ENCODE results near the gene SNRNP40.
"Not testable (repeated sequence)": the region's sequence is repeated elsewhere in the genome, so short reads cannot be mapped to it uniquely, and the experiment has no call there.

The SNRNP40 gene

DNA sequence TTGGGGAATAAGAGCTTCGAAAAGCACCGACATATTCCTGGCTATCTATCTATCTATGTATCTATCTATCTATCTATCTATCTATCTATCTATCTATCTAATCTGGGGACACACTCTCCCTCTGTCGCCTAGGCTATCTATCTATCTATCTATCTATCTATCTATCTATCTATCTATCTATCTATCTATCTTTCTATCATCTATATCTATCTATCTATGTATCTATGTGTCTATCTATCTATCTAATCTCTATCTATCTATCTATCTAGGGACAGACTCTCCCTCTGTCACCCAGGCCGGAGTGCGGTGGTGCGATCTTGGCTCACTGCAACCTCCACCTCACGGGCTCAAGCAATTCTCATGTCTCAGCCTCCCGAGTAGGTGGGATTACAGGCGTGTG, 14.2 kb downstream of the SNRNP40 start:
- DNase-seq (ENCODE audit: low spot score) = not testable (repeated sequence)

DNA sequence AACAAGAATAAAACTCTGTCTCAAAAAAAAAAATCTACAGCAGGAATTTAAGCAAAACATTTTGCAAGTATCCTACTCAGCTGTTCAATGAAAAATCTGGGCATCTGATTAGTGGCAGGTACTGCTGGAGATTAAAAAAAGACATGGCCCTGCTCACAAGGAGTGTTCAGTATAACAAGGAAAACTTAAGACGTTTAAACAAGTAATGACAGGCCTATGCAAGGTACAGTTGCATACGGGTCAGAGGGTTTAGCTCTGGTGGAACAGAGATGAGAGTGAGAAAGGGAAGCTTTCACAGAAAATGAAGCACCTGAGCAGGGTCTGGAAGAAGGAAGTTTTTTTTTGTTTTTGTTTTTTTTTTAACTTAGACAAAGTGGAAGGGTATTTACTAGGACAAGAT, 23.0 kb downstream of the SNRNP40 start:
- no peak for DNase-seq (ENCODE audit: low spot score)

DNA sequence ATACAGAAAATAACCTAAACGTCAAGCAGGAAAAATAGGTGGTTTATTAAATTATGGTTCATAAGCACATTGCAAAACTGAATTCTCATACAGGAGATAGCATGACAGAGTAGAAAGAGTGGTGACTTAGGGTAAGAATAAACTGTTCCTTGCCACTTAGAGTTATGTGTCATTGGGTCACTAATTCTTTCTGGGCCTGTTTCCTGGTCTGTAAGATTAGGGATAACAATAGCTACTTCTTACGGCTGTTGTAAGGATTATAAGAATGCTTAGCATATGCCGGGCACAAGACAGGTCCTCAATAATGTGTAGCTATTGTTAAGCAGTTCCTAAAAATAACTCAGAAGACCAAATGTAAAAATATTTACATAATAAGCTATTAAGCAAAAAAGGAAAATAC, 24.2 kb downstream of the SNRNP40 start:
- DNase-seq (ENCODE audit: low spot score) = no peak

DNA sequence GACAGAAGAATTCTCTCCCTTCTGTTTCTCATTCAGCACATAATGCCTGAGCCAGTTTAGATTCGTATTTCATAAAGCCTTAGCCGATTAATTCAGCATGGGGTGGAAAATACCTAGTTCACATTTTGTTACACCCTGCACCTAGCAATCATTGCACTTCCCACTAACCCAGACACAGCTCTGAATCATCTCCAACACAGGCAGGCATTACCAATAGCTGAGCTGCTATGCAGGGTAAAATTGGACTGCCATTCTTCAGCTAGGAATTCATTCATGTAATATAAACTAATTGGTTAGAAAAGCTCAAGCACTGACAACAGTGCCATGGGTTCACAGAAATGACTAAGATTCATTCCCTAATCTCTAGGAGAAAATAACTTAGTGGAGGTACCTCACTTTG, 30.0 kb downstream of the SNRNP40 start:
- DNase-seq (ENCODE audit: low spot score) = no peak

DNA sequence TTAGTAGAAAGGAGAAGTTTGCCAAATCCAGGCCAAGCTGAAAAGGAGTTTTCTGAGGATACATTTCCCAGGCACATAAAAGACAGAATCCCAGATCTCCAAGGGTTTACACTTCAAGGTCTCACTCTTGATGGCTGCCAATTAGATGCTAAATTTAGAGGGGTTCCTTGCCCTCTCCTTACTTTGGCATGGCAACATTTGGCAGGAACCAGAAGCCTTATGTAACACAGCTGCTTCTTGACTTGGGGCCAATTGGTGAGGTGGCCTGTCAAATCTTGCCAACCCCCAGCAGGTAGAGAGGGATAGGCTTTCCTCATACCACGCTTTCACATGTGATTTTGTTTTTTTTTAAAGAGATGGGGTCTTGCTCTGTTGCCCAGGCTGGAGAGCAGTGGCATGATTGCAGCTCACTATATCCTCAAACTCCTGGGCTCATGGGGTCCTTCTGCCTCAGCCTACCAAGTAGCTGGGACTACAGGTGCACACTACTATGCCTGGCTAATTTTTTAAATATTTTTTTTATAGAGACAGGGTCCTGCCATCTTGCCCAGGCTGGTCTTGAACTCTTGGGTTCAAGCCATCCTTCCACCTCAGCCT, 31.7 kb downstream of the SNRNP40 start:
- no peak for DNase-seq (ENCODE audit: low spot score)

DNA sequence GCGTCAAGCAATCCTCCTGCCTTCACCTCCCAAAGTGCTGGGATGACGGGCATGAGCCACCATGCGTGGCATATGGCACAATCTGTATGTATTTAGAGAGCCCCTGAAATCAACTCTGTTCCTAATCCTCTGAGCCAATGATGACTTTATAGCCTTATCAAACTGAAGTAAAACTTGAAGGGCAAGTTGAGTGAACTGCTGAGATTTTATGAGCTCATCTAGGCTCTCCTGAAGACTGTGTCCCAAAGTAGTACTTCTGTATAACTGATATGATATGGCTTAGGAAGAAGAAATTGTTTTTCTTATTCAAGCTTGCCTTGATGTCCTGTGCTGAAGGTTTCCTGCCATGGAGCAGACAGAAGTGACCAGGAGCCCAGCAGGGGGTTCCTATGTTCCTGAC, 33.2 kb downstream of the SNRNP40 start:
- no peak for DNase-seq (ENCODE audit: low spot score)

DNA sequence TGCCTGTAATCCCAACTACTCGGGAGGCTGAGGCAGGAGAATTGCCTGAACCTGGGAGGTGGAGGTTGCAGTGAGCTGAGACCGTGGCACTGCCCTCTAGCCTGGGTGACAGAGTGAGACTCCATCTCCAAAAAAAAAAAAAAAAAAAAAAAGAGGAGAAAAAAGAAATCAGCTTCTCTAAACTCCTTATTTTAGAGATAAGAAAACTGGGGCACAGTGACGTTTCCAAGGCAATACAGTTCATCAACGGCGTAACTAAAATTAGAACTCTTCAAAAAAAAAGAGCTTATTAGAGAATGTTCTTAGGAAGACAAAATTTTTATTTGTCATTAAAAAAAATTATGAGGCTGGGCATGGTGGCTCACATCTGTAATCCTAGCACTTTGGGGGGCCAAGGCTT, 34.2 kb downstream of the SNRNP40 start:
- not testable (repeated sequence) for DNase-seq (ENCODE audit: low spot score)

DNA sequence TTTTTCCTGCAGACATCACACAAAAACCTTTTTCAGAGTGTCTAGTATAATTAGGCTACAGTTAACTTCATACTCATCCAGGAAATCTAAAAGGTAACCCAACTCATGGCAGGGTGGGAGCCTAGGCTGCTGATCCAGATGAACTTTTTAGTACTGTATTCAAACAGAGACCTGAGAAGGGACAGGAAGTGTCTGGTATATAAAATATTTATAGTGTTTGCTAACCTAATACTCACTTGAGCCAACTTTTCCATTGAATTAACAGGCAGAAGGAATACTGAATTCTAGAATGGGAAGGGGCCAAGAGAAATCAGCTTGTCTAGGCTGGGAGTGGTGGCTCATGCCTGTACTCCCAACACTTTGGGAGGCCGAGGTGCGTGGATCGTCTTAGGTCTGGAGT, 34.7 kb downstream of the SNRNP40 start:
- DNase-seq (ENCODE audit: low spot score) = no peak

DNA sequence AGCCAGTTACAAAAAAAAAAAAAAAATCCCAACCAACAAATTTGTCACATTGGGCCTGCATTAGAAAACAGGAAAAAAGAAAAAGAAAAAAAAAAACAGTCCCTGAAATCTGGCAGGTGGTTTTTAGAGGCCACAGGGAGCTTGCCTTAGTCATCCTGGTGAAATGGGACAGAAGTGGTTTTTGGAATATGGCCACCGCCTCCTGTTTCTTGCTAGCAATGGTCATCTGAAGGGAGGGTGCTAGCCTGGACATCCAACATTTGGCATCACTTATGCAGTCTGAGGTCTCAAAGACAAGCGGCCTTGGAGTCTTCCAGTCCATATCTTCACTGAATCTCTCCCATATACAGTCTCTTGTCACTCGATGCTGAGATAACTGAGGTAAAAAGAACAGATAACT, 36.8 kb downstream of the SNRNP40 start:
- DNase-seq (ENCODE audit: low spot score) = no peak

DNA sequence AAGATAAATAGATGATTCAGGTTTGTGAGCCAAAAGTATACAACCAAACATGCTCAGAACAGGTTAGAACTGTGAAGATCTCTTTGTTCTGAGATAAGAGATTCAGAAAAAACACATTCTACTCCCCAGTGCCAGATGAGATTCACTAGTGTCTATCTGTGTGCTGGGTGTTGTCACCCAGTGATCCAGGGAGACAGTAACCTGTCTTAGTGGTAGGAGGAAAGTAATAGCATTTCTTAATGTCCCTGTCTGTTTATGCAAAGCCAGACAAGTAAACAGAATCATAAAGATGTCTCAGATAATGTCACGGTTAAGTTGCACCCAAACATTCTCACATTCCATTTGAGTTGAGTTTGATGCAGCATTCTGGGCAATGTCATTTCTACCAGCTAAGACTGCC, 38.0 kb downstream of the SNRNP40 start:
- no peak for DNase-seq (ENCODE audit: low spot score)

DNA sequence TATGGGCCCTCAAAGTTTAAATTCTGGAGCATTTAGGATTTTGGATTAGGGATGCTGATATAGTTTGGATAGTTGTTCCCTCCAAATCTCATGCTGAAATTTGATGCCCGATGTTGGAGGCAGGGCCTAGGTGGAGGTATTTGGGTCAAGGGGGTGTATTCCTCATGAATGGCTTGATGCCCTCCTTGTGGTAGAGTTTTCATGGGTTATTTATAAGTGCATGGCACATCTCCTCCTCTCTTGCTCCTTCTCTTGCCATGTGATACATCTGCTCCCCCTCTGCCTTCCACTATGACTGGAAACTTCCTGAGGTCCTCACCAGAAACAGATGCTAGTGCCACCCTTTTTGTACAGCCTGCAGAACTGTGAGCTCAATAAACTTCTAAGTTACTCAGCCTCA, 39.4 kb downstream of the SNRNP40 start:
- no peak for DNase-seq (ENCODE audit: low spot score)

DNA sequence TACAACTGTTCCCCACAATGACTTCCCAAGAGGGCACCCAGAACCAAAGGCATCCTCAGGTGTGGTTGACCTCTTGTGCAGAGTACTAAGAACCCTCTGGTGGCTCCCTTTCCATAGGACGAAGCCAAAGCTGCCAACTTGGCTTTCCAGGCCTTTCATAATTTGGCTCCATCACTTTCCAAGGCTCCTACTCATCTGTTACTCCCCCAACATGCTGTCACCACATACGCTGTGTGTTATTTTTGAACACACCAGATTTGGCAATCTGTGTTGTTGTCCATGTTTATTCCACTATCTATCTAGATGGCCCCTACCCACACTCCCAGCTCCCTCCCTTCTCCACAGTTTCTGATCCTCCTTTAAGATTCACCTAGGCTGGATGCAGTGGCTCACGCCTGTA, 46.7 kb downstream of the SNRNP40 start:
- no peak for DNase-seq (ENCODE audit: low spot score)

DNA sequence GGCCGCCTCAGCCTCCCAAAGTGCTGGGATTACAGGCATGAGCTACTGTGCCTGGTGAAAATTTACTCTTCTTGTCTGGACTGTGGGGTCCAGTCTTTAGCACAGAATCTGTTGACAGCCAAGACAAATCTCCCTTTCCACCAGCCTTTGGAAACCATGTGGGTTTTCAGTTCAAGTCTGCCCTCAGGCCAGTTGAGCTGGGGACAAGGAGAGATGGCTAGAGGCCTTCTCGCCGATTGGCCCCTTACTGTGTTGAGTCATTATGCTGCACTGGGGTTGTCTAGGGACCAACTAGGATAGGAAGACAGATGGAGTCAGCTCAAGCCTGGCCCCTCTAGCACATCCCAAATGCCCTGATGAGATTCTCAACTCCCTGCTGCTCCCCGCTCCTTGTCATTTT, 48.3 kb downstream of the SNRNP40 start:
- no peak for DNase-seq (ENCODE audit: low spot score)

DNA sequence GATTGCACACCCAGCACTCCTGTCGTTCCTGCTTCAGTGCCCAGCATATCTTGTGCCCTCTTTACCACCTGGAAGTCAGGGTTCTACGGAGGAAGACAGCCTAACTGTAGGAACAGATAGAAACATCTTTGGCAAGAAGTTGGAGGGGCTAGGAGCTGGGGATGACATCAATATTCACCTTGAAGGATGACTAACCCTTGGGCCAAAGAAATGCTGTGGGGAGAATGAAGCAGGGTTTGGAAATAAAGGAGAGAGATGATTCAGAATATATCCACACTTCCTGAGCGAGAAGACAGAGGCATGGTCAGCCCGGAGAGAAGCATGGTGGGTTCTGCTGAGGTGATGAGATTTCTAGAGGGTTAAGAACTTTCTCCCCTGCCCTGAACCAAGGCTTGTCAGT, 52.3 kb downstream of the SNRNP40 start:
- DNase-seq (ENCODE audit: low spot score) = no peak

DNA sequence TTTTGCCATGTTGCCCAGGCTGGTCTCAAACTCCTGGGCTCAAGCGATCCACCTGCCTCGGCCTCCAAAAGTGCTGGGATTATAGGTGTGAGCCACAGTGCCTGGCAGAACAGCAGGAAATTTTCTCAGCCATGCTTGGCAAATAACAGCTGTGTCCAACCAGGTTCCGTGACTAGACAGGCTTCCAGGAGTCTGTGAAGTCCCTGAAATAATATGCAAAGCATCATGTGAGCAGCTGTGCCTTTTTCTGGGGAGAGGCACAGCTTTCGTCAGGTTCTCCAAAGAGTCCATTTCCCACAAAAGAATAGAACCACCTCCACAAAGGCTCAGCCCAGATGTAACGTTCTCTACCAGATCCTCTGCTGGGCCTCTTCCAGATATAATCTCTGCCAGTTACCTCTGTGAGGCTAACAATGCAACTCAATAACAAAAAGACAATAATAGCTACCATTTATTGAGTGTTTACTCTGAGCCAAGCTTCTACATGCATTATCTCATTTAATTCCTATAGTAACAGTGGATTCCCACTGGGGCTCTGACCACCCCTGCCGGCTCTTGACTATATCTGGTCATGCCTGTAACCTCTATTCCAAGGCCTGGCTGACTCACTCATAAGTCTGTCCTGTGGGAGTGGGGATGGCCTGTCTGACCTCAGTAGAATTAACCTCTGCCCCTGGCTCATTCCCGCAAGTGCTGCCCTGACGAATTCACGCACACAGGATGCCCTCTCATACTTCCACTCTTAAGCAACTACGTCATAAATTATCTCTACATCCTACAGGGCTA, 52.9 kb downstream of the SNRNP40 start:
- no peak for DNase-seq (ENCODE audit: low spot score)

DNA sequence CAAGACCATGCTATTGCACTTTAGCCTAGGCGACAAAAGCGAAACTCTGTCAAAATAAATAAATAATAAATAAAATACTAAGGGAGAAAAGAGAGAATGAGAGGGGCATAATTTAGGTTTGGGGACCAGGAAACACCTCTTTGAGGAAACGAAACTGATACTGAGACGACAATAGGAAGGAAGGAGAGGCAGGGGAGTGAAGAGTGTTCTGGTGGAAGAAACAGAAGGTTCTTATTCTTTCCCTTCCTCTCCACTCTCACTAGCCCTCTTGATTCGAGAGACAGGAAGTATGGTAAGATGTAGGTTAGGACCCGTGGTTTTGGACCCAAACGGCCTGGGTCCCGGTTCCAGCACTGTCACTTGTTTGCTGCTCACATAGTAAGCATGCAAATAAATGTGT, 55.3 kb downstream of the SNRNP40 start:
- no peak for DNase-seq (ENCODE audit: low spot score)

DNA sequence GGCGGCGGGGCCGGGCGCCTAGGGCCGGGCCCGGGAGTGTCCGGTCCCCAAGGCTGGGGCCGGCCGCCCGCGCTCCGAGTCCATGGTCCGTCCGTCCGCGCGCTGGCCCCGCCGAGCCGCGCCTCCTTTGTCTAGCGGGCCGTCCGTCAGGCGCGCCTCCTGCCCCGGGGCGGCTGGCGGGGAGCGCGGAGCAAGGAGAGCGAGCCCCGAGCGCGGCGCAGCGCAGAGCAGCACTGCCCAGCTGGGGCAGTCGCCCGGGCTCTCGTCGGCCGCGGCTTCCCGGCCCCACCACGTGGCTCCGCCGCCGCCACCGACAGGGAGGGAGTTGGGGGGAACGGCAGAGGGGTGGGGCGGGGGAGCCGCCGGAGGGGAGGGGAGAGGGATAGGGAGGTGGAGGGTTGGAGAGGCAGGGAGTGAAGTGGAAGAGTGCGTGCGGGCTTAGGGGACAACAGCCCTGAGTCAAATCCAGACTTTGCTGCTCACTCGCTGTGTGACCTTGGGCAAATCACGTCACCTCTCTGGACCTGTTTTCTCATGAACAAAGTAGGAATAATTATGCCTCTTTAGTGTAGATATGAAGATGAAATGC, 56.8 kb downstream of the SNRNP40 start, which contains the start of gene NKAIN1:
NKAIN1 (minus strand) TSS at position 235 of the 589 bp plus-strand sequence. CDS start 340 bp downstream, outside the sequence.
- DNase-seq (ENCODE audit: low spot score) = peak; percentile 82

DNA sequence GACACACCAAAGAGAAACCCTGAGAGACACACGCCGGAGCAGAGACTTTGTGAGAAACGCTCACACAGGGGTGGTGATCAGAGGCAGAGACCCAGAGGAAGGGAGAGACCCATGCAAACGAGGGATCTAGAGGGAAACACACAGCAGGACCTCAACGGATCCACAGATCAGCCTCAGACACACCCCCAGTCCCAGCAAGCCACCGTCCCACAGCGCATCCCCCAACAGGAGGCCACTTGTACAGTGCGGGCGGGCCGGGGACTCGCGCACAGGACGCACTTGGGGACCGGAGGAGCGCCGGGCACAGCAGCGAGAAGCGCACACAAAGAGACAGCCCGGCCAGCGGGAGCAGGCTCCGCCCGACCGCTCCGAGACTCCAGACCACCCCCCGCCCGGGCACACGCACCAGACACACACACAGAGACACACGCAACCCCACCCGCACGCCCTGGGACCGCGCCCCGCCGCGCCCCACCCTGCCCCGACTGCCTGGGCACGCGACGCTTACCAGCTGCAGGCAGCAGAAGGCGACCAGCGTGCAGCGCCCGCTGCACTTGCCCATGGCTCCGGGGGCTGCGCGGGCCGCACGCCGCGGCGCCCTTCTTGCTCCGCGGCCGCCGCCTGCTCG, 57.5 kb downstream of the SNRNP40 start:
- peak; percentile 81 for DNase-seq (ENCODE audit: low spot score)

DNA sequence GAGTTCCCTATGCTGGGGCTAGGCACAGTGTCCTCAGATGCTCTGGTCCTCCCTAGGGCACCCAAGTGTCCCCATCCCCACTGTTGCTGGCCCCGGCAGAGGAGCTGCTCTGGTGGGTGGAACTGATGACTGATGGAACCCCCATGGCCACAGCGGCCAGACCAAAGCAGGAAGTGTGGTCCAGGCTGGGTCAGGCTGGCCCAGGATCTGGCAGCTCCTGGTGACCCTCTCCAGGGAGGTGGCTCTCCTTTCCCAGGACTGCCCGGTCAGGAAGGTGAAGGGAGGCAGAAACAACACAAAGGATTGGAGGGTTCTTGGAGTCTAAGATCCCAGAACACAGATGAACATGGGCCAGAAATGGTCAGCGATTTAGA, 58.0 kb downstream of the SNRNP40 start:
- no peak for DNase-seq (ENCODE audit: low spot score)

DNA sequence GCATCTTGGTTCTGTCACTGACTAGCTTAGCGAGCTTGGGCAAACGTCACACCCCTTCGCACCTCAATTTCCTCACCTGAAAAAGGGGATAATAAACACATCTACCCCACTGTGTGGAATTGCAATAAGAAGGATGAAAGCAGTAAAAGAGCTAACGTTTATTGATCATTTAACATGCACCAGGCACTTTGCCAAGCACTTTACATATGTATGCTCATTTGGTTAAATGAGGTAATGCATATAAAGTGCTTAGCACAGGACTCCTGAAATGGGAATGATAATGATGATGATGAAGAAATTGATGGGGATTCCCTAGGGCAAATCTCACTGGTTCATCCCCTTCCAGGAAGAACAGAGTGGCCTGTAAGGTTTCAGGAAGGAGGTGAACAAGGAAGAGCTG, 61.7 kb downstream of the SNRNP40 start:
- DNase-seq (ENCODE audit: low spot score) = no peak

DNA sequence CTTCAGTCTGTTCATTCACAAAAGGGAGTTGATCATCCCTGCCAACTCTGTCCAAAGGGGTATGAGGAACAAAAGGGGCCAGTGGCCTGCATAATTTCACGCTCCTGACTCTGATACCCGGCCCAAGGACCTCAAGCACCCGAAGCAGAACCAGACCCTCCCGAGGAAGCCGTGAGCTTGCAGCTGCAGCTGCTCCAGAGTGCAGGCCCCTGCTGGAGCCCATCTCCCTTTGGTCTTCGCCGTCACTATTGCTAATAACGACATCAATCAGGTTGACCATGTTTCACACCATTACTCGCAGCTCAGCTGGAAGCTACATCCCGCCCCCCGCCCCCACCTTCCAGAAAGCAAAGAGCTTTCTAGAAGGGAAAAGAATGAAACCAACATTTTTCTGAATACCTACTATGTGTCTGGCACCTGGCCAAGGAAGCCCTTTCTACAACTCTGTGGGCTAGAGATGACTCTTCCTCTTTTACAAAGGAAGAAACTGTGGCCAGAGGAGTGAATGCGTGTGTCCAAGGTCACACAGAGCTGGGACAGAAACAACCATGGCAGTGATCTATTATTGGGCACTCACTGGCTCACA, 62.4 kb downstream of the SNRNP40 start:
- DNase-seq (ENCODE audit: low spot score) = no peak

DNA sequence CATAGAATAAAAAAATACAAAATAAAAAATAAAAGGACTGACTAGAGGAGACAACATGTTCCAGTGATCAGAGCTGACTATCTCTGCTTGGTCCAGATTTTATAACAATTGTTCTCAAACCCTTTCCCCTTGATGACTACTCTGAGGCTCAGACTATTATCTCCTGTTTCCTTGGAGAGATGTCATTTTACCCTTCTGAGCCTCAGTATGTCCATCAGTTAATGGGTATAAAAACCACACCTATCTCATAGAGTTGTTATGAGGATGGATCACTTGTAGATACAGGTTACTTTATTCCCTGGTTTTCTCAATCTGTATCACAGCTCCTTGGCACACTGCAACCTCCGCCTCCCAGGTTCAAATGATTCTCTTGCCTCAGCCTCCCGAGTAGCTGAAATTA, 63.9 kb downstream of the SNRNP40 start:
- no peak for DNase-seq (ENCODE audit: low spot score)

DNA sequence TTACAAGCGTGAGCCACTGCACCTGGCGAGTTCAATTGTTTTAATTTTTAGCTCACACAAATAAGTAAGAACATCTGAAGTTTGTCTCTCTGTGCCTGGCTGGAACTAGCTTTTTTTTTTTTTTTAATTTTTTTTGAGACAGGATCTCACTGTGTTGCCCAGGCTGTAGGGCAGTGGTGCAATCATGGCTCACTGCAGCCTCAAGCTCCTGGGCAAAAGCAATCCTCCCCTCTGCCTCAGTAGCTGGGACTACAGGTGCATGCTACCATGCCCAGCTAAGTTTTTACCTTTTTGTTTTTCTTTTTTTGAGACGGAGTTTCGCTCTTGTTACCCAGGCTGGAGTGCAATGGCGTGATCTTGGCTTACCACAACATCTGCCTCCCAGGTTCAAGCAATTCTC, 64.8 kb downstream of the SNRNP40 start:
- DNase-seq (ENCODE audit: low spot score) = no peak

Measured in ecto neural progenitor cell (in vitro differentiated cells).